AG10803 (cell line): ENCODE measurements around the gene SSU72.

Experiments used
- DNase-seq: peaks from one replicate; pipeline ENCODE4 v3.0.0; 2010; ENCODE audit warnings: low read depth
- H3K4me3 ChIP-seq: 2 replicates; pipeline ENCODE4 v1.5.1; 2011; ENCODE audit warnings: mild to moderate bottlenecking, low read length, control low read depth
- CTCF ChIP-seq: conservative IDR thresholded peaks from 2 replicates; pipeline ENCODE4 v1.5.1; 2011; ENCODE audit warnings: mild to moderate bottlenecking, low read length, control low read depth, inconsistent platforms

The SSU72 gene

GRCh38 chr1:1544544-1544943 lies 30.1 kb downstream of the SSU72 start:
- no peak for TF ChIP-seq CTCF
- H3K4me3 ChIP-seq: no peak overlapping the region
- no peak for DNase-seq

- DNase-seq: peak; percentile 54
- H3K4me3 ChIP-seq: no peak overlapping the region
- no peak for TF ChIP-seq CTCF
Observed at GRCh38 chr1:1543706-1544099, 31.0 kb downstream of the SSU72 start.

- TF ChIP-seq CTCF: no peak
- DNase-seq: no peak
- H3K4me3 ChIP-seq: no peak overlapping the region
Observed at GRCh38 chr1:1542766-1543705, 31.6 kb downstream of the SSU72 start.

- no peak overlapping the region for H3K4me3 ChIP-seq
Observed at GRCh38 chr1:1541956-1542765, 32.5 kb downstream of the SSU72 start.

GRCh38 chr1:1540818-1541628 lies 33.6 kb downstream of the SSU72 start:
- H3K4me3 ChIP-seq: peak overlapping the region; percentile 69
- no peak for DNase-seq
- TF ChIP-seq CTCF: no peak

More at GRCh38 chr1:1541956-1542765, 32.5 kb downstream of the SSU72 start:
- no peak for DNase-seq
- TF ChIP-seq CTCF: no peak

GRCh38 chr1:1540090-1540817 lies 34.4 kb downstream of the SSU72 start, which contains the start of gene TMEM240:
Gene TMEM240, minus strand, starts transcription at chr1:1540624. Its CDS starts 278 bp downstream, at chr1:1540346.
- peak; percentile 73 for DNase-seq
- TF ChIP-seq CTCF: no peak
- peak within 1 kb of the TSS; percentile 69 for H3K4me3 ChIP-seq
